Astrocyte of the cerebellum (primary cell): ENCODE results near the gene SRSF1.
"Not testable (repeated sequence)": the region's sequence is repeated elsewhere in the genome, so short reads cannot be mapped to it uniquely, and the experiment has no call there.

ENCODE experiments used
- DNase-seq: peaks from one replicate; pipeline ENCODE4 v3.0.0-alpha.2; 2011; ENCODE audit warnings: low read depth
- H3K4me3 ChIP-seq: 2 replicates; pipeline ENCODE4 v1.5.1; 2011; ENCODE audit warnings: mild to moderate bottlenecking, low read depth, low read length, moderate library complexity
- CTCF ChIP-seq: IDR thresholded peaks from 2 replicates; pipeline ENCODE4 v1.5.1; 2012; ENCODE audit warnings: low read length, low read depth, moderate library complexity, mild to moderate bottlenecking; ENCODE audit errors: missing control alignments
- in situ Hi-C: cut with HindIII; loops from 2 replicates; pipeline ENCODE4 v1.10.0; 2017; ENCODE audit warnings: low sequenced_read_pairs

Gene SRSF1

GRCh38 chr17:57975044-57975443 lies 32.0 kb downstream of the SRSF1 start:
- in situ Hi-C loops = no loop called here
- DNase-seq = no peak
- H3K4me3 ChIP-seq = no peak overlapping the region
- TF ChIP-seq CTCF = no peak

GRCh38 chr17:57974053-57974824 lies 32.8 kb downstream of the SRSF1 start:
- in situ Hi-C loops, H3K4me3 ChIP-seq, DNase-seq: not testable (repeated sequence)

- no peak for TF ChIP-seq CTCF
- no peak overlapping the region for H3K4me3 ChIP-seq
- in situ Hi-C loops = no loop called here
- DNase-seq = no peak
These were observed 34.9 kb downstream of the SRSF1 start for GRCh38 chr17:57972151-57972550.

GRCh38 chr17:57971572-57971971 lies 35.5 kb downstream of the SRSF1 start:
- no peak for TF ChIP-seq CTCF
- in situ Hi-C loops = no loop called here
- no peak for DNase-seq
- H3K4me3 ChIP-seq = no peak overlapping the region

GRCh38 chr17:57970710-57971109 lies 36.3 kb downstream of the SRSF1 start:
- DNase-seq = no peak
- TF ChIP-seq CTCF = no peak
- no peak overlapping the region for H3K4me3 ChIP-seq
- in situ Hi-C loops = no loop called here

- in situ Hi-C loops = no loop called here
- DNase-seq = no peak
- TF ChIP-seq CTCF = no peak
- no peak overlapping the region for H3K4me3 ChIP-seq
These were observed 38.6 kb downstream of the SRSF1 start for GRCh38 chr17:57968456-57968855.

- DNase-seq = no peak
- in situ Hi-C loops = no loop called here
- no peak for TF ChIP-seq CTCF
- H3K4me3 ChIP-seq = no peak overlapping the region
These were observed 40.2 kb downstream of the SRSF1 start for GRCh38 chr17:57966875-57967274.
